NB4 (cell line): ENCODE measurements around the gene ANXA6.

Experiments
- CTCF ChIP-seq: IDR thresholded peaks from one replicate; pipeline ENCODE4 v1.5.1; 2012; ENCODE audit warnings: low read depth, low read length
- MAX ChIP-seq: IDR thresholded peaks from 2 replicates; pipeline ENCODE4 v1.6.1; 2011; ENCODE audit warnings: low read depth, low read length
- POLR2A ChIP-seq: IDR thresholded peaks from 2 replicates; pipeline ENCODE4 v1.6.1; 2011; ENCODE audit warnings: mild to moderate bottlenecking; ENCODE audit not compliant: insufficient read length; ENCODE audit errors: extremely low read depth

GRCh38 chr5:151164687-151165392 is 7.3 kb upstream of the ANXA6 start:
- TF ChIP-seq CTCF (peak; percentile 86), POLR2A (no peak), MAX (0 out of 2 replicates have a peak, but pooled peaks have one; percentile 15)
